Measurements from ENCODE around the gene JDP2.
A peak's percentile ranks its signal among the peaks of the same experiment; 100 is the strongest.

Gene JDP2

DNA sequence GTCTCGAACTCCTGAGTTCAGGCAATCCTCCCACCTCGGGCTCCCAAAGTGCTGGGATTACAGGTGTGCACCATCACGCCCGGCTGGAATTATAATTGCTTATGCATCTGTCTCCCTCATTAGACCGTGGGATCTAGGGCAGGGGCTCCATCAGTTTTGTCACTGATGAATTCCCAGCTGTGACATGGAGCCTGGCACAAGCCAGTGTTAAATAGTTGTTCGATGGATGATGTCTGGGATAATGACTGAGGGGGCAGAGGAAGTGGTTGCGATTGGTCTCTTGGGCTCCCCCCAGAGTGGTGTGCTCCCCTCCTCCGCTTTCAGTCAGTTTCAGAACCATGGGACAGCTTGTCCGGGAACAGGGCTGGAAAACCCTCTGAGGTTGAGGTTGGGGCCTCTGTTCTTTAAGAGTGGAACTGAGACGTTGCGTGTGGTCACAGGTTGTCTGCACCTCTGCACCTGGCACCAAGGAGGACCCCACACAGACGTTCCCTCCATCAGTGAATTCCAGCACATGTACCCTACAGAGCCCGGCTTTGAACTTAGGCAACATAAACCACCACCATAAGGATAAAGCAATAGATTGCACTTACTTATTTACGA lies 63.7 kb downstream of the JDP2 start:
- no peak for DNase-seq

DNA sequence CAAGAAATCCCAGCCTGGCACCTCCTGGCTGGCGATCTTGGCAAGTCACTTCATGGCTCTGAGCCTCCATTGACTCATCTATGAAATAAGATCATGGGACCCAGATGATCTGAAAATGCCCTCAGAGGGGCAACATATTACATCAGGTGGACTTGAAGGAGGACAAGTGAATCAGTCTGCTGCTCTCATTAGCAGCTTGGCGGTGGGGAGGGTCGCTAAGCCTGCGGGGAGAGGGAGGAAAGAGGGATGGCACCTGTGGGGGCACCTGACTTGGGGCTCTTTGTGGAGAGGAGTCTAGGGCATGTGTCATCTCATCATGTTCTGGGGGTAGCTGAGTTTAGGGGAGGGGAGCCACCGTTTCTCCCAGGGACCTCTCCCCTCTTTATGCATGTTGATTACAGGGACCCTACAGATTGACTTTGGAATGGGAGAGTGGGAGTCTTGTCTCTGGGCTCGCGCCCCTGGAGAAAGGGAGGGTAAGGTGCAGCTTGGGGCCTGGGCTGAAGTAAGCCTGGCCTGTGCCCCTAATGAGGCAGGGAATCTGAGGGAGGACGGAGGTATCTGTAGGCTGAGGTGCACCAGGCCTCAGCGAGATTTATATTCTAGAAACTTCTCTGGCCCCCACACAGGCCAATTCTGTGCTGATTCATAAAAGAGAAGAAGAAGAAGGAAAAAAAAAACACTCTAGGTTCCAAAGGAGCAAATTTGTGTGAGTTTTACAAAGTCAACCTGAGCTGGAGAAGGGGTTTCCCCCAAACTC lies 65.2 kb downstream of the JDP2 start:
- no peak for DNase-seq

DNA sequence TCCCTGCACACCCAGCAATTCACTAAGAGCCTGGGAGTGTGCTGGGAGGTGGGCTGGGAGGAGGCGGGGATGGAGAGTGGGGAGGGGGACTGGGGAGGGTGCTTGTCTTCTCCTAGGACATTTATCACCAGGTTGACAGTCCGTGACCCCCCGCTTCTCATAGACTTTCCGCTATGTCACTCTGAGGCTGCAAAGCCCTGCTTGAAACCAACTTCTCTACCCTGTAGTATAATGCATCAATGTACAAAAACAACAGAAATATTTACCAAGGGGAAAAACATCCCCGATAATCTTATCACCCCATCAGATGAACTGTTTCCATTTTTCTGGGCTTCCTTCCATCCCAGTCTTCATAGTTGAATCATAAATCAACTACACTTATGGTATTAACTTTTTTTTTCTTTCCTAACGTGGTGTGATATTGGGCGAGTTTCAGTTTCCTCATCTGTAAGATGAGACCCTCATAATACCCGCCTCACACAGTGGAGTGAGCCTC lies 65.8 kb downstream of the JDP2 start:
- DNase-seq: peak in 1 of 2 experiments; percentile 14

DNA sequence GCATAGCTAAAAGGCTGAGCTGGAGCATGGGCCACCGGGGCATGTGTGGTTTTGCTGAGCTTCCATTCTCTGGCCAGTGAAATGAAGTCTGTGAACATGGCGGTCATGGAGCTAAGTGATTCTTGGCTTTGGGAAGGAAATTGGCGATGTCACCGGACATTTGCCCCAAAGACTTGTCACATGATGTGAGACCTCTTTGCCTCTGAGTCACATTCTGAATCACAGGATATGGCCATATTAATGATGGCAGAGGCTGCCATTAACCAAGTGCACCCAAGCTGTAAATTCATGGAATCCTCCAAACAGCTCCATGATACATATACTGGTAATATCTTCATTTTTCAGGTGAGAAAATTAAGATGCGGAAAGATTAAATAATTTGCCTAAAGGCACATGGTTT lies 67.1 kb downstream of the JDP2 start:
- no peak for DNase-seq

DNA sequence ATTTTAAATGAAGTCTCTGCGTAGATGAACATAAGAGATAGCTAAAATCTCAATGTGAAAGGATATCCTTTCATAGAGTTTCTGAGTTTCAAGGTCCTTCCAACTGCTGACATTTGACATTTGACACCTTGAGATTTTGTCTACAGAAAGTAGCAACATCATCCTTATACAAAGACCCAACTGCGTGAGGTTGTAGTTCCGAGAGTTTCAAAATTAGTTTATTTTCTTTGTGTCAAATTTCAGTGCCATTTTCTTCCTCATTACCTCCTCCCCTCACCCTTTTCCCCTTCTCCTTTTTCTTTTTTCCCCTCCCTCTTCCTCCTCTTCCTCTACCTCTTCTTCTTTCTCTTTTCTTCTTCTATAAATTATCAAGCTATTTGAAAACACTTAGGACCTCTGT lies 67.6 kb downstream of the JDP2 start:
- no peak for DNase-seq

DNA sequence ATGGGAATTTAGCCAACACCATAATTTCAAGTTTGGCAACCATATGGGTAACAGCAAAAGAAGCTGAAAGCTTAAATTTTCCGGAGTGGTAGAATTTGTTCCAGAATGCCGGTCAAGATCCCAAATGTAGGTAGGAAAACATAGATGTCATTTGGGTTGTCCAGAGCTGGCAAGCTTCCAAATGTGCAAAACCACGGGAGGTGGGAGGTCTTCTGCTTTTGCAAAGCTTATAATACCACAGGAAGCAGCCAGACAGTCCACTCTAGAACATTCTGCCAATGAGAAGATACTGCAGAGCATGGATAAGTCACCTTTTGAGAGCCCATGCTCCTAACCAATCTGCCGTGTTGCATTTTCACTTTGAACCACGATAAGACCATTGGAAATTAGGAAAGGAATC lies 68.1 kb downstream of the JDP2 start:
- no peak for DNase-seq

DNA sequence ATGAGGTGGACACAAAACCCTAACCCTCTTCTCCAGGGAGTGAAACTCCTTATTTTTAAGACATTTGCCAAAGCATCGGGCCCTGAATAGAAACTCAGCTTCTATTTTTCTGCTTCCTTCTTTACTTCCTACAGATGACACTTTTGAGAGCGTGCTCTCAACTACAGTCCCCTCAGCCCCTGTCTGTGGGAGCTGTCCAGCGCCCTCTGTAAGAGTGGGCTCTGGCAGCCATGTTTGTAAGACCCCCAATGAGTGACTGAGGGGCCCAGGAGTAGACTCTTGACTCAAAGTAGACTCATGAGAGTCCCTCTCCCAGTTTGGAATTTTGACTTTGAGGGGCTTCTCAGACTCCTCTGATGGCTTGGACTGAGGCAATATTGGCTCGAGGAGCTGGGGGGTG lies 68.9 kb downstream of the JDP2 start:
- DNase-seq: no peak

DNA sequence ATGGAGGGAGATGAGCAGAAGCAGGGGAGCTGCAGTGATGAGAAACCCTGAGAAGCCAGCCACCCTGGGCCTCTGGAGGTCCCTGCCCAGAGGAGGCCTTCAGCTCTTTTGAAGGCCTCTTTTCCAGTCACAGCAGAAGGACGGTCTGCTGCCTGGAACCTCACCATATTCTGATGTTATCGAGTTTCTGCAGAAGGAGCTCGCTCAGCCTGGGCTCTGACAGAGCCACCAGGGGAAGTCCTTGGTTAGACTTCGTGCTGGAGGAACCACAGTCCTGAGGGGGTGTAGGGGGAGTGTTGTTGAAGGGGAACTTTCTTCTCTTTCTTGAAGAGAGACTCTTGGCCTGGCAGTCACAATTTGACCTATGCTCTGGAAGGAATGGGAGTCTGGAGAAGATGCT lies 69.4 kb downstream of the JDP2 start:
- peak in 1 of 2 experiments; percentile 12 for DNase-seq

DNA sequence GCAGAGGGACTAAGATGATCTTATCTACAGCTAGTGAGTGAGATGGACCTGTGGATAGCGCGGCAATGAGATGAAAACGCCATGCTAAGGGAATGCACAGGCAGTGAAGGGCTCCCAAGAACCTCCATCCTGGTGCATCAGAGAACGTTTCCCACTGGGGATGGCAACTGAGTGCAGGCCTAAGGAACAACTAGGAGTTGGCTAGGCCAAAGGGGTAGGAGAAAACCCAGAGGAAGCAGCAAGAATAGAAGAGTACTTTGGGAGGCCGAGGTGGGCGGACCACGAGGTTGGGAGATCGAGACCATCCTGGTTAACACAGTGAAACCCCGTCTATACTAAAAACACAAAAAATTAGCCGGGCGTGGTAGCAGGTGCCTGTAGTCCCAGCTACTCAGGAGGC lies 69.9 kb downstream of the JDP2 start:
- no peak for DNase-seq

DNA sequence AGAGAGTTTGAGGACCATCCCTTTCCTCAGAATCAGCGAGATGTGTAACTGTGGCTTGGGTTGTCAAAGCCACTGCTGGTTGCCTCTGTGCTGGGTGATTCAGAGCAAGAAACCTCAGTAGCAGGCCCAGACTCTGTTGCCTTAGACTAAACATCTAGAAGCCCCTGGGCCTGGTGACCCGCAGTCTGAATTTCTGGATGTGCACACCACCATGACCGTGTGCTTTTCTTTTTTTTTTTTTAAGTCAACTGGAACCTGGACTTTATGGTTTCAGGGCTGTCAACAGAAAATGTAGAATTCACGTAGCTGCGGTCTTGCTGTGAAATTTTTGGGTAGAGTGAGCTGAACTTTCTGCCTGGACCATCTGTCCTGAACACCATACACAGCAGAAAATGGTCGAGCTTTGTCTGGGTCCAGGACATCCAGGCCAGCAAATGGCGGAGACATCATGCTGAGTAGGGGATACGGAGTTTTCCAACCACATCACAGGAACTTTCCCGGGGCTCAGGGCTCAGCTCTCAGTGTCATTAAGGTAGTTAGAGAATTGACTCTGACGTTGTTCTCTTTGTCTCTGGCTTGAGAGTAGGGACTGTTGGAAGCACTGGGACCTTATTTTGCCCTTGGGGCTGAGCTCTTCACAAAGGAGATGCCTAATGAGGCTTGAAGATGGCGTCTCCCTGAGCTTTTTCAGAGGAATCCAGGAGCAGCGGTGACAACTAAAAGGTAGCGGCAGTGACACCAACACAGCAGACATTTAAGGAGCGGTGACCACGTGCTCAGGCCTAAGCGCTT lies 71.5 kb downstream of the JDP2 start:
- no peak for DNase-seq

DNA sequence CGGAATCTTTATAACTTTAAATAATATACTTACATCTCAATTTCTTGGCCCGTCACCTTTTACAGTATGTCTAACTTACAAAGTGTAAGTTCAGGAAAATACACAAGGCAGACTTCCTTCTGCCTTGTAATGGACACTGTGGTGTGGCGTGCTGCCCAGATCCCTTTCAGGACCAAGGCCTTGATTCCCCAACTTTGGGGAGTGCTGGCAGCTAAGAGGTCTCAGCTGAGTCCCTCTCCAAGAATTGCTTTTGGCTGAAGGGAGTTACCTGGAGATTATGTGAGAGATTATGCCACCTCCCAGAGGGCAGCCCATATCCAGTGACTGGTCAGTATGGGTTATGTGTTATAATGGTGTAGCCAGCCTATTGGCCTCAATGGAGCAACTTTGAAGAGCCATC lies 73.3 kb downstream of the JDP2 start:
- DNase-seq: no peak

DNA sequence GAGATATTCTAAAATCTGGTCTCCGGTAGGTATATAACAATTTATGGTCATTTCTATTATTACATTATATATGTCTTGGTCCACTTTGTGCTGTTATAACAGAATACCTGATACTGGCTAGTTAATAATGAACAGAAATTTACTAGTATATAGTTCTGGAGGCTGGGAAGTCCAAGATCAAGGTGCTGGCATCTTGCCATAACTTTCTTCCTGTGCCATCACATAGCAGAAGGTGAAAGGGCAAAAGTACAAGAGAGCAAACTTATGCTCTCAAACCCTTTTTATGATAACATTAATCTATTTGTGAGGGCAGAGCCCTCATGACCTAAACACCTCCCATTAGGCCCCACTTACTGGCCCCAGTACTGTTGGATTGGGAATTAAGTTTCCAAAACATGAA lies 76.6 kb downstream of the JDP2 start:
- no peak for DNase-seq

DNA sequence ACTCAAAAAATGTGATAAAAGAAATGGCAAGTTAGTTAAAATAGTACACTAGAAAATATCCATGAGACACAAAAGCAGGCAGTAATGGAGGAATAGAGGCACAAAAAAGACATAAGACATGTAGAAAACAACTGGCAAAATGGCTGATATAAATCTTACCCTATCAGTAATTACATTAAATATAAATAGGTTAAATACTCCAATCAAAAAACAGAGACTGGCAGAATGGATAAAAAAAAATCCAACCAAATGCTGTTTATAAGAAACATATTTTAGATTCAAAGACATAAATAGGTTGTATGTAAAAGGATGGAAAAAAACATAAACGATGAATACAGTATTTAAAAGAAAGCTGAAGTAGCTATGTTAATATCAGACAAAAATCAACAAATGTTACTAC lies 79.1 kb downstream of the JDP2 start:
- DNase-seq: no peak

DNA sequence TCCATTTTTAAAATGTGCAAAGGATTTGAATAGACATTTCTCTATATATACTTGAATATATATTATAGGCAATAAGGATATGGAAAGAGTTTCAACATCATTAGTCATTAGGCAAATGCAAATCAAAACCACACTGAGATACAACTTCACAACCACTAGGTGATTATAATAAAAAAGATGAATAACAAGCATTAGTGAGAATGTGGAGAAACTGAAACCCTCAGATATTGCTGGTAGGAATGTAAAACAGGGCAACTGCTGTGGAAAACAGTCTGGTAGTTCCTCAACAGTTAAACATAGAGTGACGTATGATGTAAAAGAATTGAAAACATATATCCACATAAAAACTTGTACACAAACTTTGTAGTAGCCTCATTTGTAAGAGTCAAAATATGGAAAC lies 82.7 kb downstream of the JDP2 start:
- no peak for DNase-seq

DNA sequence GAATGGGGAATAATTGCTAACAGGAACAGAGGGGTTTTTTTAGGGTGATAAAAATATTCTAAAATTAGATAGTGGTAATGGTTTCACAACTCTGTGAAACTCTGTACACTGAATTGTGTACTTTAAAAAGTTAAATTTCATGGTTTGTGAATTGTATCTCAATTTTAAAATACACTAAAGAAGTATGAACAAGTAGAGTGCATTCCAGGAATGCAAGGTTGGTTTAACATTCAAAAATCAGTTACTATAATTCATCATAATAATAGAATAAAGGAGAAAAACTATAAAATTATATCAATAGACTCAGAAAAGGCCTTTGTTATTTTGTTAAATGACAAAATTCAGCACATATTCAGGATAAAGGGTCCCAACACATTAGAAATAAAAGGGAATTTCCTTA lies 83.4 kb downstream of the JDP2 start:
- no peak for DNase-seq

DNA sequence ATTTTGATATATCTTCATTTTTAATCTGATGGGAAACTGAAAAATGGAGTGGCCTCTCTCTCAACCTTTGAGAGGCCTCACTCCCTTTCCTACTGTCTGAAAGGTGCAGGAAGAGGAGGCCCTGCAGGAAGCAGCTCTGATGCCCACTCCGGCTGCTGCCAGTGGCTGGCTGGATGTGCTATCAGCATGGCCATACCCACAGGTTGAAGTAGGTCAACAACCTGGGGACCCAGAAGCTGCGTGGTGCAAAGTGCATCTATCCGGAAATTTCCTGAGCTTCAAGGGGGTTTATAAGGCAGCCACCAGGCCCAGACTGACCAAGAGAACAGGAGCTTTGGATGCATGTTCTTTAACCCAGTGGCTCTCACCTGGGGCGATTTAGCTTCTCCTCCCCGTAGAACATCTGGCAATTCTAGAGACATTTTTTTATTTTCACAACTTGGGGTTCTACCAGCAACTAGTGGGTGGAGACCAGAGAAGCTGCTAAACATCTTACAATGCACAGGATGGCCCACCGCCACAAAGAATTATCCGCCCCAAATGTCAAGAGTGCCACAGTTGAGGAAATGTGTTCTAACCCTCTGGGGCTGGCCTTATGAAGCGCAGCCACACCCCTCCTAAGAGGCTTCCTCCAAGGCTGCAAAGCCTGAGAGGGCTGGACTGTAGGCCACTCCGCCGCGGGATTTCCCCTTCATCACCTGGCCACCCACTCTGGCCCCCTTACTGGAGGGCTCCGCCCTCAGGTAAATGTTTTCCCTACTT lies 86.3 kb downstream of the JDP2 start:
- DNase-seq: peak in 1 of 2 experiments; percentile 46

DNA sequence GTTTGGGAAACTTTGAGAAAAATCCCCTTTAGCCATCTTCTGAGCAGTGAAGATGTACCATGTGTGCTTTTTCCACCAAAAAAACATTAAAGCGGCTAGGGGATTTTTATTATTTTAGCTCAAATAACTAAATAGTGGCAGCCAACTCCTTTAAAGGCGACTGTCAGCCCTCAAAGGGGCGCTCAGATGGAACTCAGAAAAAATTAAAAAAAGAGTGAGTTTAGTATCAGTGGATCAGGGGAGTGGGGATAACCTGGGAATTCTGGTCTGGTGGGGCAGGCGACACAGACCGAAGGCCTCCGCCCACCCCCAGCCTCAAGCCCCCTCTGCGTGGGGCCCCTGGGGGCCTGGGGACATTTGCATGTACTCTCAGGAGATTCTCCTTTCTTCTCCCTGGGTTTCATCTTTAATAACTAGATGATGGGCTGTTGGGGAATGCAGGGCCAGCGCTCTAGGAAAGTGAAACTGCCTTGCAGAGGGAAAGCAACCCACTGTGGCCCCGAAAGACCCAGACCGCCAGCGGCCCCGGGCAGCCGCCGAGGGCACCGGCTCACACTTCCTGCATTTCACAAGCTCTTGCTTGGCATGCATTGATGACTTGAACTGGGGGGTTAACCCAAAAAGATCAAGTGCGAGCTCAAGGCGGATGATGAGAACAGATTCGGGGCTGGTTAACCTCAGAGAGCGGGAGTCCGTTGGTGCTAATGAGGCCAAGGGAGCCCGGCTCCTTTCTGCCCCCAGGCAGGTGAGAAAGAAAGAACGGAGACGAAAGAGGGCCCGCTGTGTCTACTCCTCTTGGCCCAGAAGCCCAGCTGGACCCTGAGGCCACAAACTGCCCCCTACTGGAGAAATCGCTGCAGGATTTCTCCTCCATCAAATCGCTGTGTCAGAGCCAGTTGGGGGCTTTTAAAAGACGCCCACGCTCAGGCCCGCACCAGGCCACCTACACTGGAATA lies 87.1 kb downstream of the JDP2 start:
- peak in 1 of 2 experiments; percentile 32 for DNase-seq

DNA sequence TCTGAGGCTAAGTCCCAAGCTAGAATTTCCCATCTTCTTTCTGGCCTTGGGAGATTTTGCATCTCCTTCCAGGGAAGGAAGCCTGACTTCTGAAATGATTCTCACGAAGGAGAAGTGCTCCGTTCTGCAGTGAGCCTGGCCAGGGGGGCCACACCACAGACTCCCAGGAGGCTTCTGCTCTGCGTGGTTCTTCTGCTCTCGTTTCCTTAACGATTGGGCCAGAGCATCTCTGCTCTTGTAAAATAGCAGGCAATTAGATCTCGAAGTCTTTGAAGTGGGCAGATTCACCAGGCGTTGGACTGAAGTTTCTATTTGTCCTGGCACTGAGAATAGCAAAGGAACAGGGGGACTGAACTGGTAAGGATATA lies 87.8 kb downstream of the JDP2 start:
- DNase-seq: no peak

DNA sequence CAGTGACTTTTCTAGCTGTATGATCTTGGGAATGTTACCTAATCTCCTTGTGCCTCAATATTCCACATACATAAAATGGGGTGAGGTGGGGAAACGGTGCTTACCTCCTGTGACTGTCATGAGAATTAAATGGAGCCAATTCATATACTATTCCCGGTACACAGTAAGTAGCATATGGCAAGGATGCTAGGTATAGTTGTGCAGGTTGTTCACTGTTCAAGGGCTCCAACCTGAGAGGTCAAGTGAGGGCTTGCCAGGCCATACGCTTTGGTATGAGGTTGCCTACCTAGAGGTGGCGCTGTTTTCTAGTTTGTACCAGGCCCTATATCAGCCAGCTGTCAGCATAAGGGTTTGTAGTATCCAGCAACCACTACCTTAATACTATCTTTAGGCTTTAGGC lies 90.8 kb downstream of the JDP2 start:
- DNase-seq: no peak

DNA sequence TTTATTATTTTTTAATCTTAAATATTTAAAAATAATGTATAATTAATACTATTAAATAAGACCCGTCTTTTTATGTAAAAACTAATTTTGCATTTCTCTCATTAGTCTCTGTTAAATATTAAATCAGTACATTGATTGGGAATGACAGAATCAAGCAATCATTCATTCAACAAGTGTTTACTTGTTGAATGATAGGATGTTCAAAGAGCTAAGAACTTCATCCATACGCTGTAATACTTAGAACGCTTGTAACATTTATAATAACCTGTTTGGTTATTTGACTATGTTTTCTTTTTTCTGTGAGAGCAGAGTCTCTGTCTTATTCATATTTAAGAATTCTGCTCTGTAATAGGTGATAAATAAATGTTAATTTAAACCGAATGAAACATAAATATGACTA lies 91.6 kb downstream of the JDP2 start:
- no peak for DNase-seq

DNA sequence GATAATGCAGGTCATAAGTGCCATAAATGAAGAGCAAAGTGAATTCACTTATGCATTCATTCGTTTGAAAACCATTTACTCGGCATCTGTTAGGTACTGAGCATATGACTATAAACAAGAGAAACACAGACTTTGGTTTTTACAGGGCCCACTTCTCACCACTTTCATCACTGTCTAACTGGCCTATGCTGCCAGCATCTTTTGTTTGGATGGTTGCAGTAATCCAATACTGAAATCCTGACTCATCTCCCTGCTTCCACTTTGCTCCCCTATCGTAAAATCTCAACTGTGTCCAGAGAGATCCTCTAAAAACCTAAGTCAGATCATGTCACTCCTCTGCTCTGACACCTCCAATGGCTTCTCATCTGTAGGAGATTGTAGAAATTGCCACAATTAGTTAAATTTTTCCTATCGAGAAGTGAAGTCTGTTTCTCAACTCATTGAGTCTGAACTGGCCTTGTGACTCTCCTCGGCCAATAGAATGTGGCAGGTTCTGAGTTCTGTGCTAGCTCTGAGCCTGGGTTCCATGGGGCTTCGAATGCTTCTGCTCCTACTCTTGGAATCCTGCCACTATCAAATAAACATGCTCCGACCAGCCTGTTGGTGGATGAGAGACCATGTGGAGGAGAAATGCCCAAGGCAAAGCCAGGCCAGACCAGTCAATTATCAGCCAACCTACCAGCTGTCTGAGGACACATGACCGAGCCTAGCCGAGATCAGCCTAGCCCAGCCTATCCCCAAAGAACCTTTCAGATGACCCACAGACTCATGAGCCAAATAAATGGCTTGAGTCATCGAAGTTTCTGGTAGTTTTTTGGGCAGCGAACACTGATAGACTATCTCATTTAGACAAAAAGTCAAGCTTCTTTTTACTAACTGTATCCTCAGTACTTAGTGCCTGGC lies 92.3 kb downstream of the JDP2 start:
- DNase-seq: no peak

Measured in stimulated activated CD4-positive, alpha-beta T cell treated with anti-CD3 and anti-CD28 coated beads, Interleukin-4, amount 100 ng/mL, for 4 hours (primary cell).